GM18511 (cell line): ENCODE measurements around the gene CFAP97D1.
"Not testable (repeated sequence)": the region's sequence is repeated elsewhere in the genome, so short reads cannot be mapped to it uniquely, and the experiment has no call there.

Experiments
- ATAC-seq: cut with Tn5 transposase; IDR thresholded peaks from one replicate; pipeline ENCODE4 v1.9.1; 2021; ENCODE audit warnings: mild to moderate bottlenecking, moderate library complexity; ENCODE audit not compliant: unreplicated experiment

The CFAP97D1 gene

DNA sequence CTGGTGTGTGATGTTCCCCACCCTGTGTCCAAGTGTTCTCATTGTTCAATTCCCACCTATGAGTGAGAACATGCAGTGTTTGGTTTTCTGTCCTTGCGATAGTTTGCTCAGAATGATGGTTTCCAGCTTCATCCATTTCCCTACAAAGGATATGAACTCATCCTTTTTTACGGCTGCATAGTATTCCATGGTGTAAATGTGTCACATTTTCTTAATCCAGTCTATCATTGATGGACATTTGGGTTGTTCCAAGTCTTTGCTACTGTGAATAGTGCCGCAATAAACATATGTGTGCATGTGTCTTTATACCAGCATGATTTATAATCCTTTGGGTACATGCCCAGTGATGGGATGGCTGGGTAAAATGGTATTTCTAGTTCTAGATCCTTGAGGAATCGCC is 12.4 kb downstream of the CFAP97D1 start:
- ATAC-seq: not testable (repeated sequence)

DNA sequence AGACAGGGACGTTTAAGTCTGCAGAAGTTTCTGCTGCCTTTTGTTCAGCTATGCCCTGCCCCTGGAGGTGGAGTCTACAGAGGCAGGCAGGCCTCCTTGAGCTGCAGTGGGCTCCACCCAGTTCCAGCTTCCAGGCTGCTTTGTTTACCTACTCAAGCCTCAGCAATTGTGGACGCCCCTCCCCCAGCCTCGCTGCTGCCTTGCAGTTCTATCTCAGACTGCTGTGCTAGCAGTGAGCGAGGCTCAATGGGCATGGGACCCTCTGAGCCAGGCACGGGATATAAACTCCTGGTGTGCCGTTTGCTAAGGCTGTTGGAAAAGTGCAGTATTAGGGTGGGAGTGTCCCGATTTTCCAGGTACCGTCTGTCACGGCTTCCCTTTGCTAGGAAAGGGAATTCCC is 17.8 kb downstream of the CFAP97D1 start:
- ATAC-seq: not testable (repeated sequence)

DNA sequence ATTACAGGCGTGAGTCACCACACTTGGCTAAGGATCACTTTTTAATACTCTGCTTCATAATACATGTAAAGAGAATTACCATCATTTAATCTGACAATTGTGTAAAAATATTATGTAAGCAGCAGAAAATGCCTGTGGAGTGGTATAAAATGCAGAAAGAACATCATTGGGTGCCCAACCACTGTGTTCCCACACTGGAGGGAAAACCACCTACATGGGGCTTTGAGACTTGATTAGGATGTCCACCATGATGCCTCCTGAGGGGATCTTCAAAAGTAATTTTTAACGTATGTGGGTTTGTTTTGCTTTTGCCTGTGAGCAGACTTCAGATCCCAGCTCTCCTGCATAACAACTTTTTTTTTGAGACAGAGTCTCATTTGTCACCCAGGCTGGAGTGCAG is 18.8 kb downstream of the CFAP97D1 start:
- ATAC-seq: no peak

GRCh38 chr17:43800736-43801135 is 20.5 kb downstream of the CFAP97D1 start:
- no peak for ATAC-seq

GRCh38 chr17:43801844-43802243 is 21.6 kb downstream of the CFAP97D1 start:
- no peak for ATAC-seq

GRCh38 chr17:43803758-43804157 is 23.5 kb downstream of the CFAP97D1 start:
- ATAC-seq: no peak

DNA sequence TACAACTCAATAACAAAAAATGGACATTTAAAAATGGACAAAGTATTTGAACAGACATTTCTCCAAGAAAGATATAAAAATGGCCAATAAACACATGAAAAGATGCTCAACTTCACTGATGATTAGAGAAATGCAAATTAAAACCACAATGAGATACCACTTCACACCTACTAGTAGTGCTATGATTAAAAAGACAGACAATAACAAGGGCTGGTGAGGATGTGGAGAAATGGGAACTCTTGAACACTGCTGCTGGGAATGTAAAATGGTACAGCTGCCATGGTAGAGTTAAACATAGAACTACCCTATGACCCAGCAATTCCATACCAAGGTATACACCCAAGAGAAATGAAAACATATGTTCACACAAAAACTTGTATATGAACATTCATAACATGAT is 24.9 kb downstream of the CFAP97D1 start:
- no peak for ATAC-seq

GRCh38 chr17:43808076-43808475 is 27.8 kb downstream of the CFAP97D1 start:
- ATAC-seq: no peak

GRCh38 chr17:43809121-43809520 is 28.9 kb downstream of the CFAP97D1 start:
- no peak for ATAC-seq

- ATAC-seq: no peak
Observed at GRCh38 chr17:43810226-43810715, 30.0 kb downstream of the CFAP97D1 start.

DNA sequence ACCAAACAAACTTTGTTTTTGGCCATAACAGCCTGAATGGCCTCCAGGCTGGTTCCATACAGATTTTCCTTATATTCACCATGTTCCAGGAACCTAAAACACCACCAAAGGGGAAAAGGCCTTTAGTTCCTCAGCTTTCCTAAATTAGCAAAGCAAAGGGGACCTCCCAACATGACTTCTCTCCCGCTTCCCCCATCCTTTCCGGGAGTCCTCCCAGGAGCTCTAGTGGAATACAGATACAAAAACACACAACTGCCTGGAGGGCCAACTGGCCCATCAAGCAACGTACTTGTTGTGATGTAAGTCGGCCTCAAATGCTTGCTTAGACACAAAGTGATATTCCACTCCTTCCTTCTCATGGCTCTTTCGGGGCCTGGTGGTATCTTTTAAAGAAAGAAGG is 30.6 kb downstream of the CFAP97D1 start:
- ATAC-seq: no peak

- no peak for ATAC-seq
Observed at GRCh38 chr17:43812396-43813265, 32.4 kb downstream of the CFAP97D1 start.

DNA sequence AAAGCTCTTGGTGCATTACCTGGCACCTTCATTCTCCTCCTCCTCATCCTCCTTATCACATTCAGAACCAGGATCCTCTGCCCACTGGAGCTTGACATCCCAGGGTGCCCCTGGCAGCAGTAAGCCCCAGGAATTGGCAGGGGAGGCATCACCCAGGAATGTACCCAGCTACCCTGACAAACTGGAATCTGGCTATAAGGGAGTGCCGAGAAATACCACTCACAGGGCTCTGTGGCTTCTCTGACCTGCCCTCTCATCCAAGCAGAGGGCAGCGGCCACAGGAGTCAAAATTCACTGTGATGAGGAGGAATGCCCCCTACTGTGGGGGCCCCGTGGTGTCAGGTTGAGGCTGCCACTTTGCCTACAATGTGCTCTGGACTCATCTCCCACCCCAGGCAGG is 33.2 kb downstream of the CFAP97D1 start:
- ATAC-seq: no peak

DNA sequence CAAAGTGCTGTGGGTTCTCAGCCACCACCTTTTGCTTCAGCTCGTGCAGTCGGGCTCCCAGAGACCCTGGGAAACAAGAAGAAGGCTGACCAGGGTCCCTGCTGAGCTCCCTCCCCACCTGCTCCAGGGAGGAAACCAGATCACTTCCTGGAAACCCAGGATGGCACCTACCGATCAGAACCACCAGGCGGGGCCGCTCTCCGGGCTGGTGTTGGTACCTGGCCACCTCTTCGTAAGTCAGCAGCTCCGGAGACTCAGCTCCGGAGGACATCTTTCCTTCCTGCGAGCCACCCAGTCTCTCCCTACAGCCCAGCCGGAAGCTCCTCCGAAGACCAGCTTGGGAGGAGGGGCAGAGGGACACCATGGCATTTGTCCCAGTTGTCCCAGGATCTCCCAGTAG is 33.8 kb downstream of the CFAP97D1 start:
- ATAC-seq: no peak

DNA sequence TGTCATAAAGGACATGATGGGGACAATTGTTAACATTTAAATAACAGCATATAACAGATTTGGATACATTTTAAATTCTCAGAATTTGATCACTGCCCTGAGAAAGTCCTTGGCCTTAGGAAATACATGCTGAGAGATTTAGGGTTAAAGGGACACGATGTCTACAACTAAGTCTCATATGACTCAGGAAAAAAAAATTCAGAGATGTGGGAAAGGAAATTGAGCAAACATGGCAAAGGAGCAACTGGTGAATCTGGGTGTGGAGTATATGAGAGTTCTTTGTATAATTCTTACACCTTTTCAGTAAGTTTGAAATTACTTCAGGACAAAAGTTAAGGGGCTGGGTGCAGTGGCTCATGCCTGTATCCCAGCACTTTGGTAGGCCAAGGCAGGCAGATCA is 34.5 kb downstream of the CFAP97D1 start:
- ATAC-seq: no peak

GRCh38 chr17:43816336-43817320 is 36.4 kb downstream of the CFAP97D1 start:
- no peak for ATAC-seq

DNA sequence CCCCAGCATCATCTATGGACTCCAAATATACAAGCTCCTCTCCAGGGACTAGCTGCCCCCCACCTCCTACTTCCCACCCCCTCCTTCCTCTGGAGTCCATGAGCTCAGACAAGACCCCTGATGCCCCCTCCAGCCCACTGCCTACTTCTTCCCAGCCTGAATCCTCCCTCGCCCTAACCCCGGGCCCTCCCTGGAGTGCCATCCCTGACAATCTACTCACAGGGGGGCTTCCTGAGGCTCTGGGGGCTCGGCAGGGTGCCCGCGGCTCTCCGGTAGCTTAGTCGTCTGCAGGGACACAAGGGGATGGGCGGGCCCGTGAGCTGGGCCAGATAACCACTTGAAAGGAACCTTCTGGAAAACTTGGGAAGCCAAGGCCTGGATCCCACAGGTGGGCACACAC is 37.6 kb downstream of the CFAP97D1 start:
- ATAC-seq: no peak

- ATAC-seq: no peak
Observed at GRCh38 chr17:43818966-43819365, 38.7 kb downstream of the CFAP97D1 start.

GRCh38 chr17:43820759-43821158 is 40.5 kb downstream of the CFAP97D1 start:
- ATAC-seq: no peak

DNA sequence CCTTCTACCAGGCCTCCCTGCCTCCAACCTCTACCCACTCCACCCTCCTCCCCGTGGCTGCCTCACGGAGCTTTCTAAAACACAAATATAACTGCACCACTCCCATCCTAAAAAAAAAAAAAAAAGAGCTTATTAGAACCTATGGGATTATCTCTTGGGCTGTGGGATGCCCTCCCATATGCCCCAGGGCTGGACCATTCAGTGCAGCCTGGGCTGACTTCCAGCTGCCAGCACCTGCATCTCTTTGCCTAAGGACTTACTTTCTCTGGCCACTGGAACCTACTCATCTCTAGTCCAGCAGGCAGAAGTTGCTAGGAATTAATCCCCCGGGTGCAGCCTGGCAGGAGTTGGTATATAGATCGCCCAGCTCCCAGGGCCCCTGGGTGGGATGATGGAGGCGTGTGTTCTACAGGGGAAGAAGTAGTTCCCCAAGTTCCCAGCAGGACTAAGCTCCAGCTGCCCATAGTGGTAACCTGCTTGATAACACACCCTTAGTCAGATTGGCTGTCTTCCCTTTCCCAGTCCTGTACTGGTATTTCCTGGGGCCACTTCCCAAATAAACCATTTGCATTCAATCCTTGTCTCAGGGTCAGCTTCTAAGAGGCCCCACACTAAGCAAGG is 42.4 kb downstream of the CFAP97D1 start:
- no peak for ATAC-seq
